GM19452 (cell line): Measurements from ENCODE around the gene ZKSCAN4.

Experiments
- ATAC-seq: cut with Tn5 transposase; IDR thresholded peaks from one replicate; pipeline ENCODE4 v1.9.1; 2021; ENCODE audit not compliant: unreplicated experiment

ZKSCAN4 gene

GRCh38 chr6:28209753-28210535 lies 42.1 kb downstream of the ZKSCAN4 start:
- ATAC-seq = no peak

GRCh38 chr6:28208111-28208659 lies 43.9 kb downstream of the ZKSCAN4 start:
- ATAC-seq = no peak

GRCh38 chr6:28207510-28208110 lies 44.5 kb downstream of the ZKSCAN4 start:
- ATAC-seq = no peak

- ATAC-seq = no peak
Measured at GRCh38 chr6:28206928-28207509, 45.0 kb downstream of the ZKSCAN4 start.

GRCh38 chr6:28206527-28206926 lies 45.5 kb downstream of the ZKSCAN4 start:
- no peak for ATAC-seq

- no peak for ATAC-seq
Measured at GRCh38 chr6:28205879-28206278, 46.2 kb downstream of the ZKSCAN4 start.

- ATAC-seq = no peak
Measured at GRCh38 chr6:28203201-28203600, 48.9 kb downstream of the ZKSCAN4 start.

- no peak for ATAC-seq
Measured at GRCh38 chr6:28200020-28200419, 52.0 kb downstream of the ZKSCAN4 start.
